HepG2 (cell line): ENCODE measurements around the gene HLCS. TPM values are rescaled to one million over a fixed set of nuclear protein-coding genes. Genes with fewer than 3 reads are reported as not detected.

Experiments
- ATAC-seq: fragments of 200-7000 bp; cut with Tn5 transposase; 3 replicates; pipeline ENCODE4 v1.9.1; 2020; ENCODE audit warnings: mild to moderate bottlenecking, moderate library complexity
- BruUV-seq: library from RNA; stranded (reverse); fragments of 400-500 nt; replicated peaks from 2 replicates; lab custom pipeline; 2021; lab: Mats Ljungman, UMichigan
- CTCF ChIA-PET: fragments of 300-600 bp; formaldehyde crosslinking; extraction: SDS; loops from one replicate; lab custom pipeline; 2021; ENCODE audit warnings: low total read pairs, inconsistent platforms, low intra/inter-chr PET ratio; lab: Yijun Ruan, JAX
- POLR2A ChIA-PET: fragments of 350-600 bp; sonication (Branson Sonifier 250); formaldehyde crosslinking; loops from one replicate; lab custom pipeline; 2020; ENCODE audit warnings: antibody characterized with exemption, inconsistent platforms; lab: Yijun Ruan, JAX
- DNase-seq: peaks from one replicate; pipeline ENCODE4 v3.0.0-alpha.2; 2015; ENCODE audit warnings: low spot score
- FAIRE-seq: peaks from 3 replicates; lab custom pipeline; 2011; peaks lifted over from hg19 to GRCh38; lab: Jason Lieb, UNC
- H2AFZ ChIP-seq: one replicate; pipeline ENCODE4 v1.6.1; 2011; ENCODE audit warnings: low read length, inconsistent platforms
- H3K27ac ChIP-seq: fragments of 300-600 bp; 3 replicates; pipeline ENCODE4 v1.8.0; 2011; ENCODE audit warnings: mixed run types, mild to moderate bottlenecking, mixed read lengths, low read length, inconsistent platforms; ENCODE audit not compliant: insufficient read depth; ENCODE audit errors: extremely low read length
- H3K27me3 ChIP-seq, 2 experiments: fragments of 200-600 bp in 1 of 2; 2 replicates in 1 of 2; 3 replicates in 1 of 2; pipeline versions ENCODE4 v1.6.0 to v1.8.0; 2011; ENCODE audit warnings: low read length in 2 of 2, mild to moderate bottlenecking in 2 of 2, moderate library complexity in 2 of 2, inconsistent platforms in 1 of 2; ENCODE audit not compliant: insufficient read depth in 2 of 2, control insufficient read depth in 1 of 2
- H3K36me3 ChIP-seq, 2 experiments: fragments of 200-600 bp in 1 of 2; replicated peaks in 1 of 2; 2 replicates in 1 of 2; 3 replicates in 1 of 2; pipeline versions ENCODE4 v1.5.1 to v1.8.0; 2011; ENCODE audit warnings: low read length in 2 of 2, inconsistent platforms in 1 of 2; ENCODE audit not compliant: insufficient read depth in 2 of 2, control insufficient read depth in 1 of 2
- H3K4me1 ChIP-seq: 2 replicates; pipeline ENCODE4 v1.5.1; 2012; ENCODE audit warnings: low read length, inconsistent platforms; ENCODE audit not compliant: insufficient read depth
- H3K4me2 ChIP-seq: 2 replicates; pipeline ENCODE4 v1.6.0; 2011; ENCODE audit warnings: low read depth, low read length, inconsistent platforms
- H3K4me3 ChIP-seq, 3 experiments: fragments of 200-600 bp in 1 of 3; sonication (generic), shearing (Covaris generic) in 1 of 3; replicated peaks in 1 of 3; 2 replicates each; pipeline ENCODE4 v1.5.1; 2011 to 2016; ENCODE audit warnings: low read length in 3 of 3, inconsistent platforms in 2 of 3, low read depth in 2 of 3, mild to moderate bottlenecking in 2 of 3, control low read depth in 1 of 3, mixed read lengths in 1 of 3; ENCODE audit not compliant: insufficient read depth in 1 of 3
- H3K79me2 ChIP-seq: one replicate; pipeline ENCODE4 v1.6.1; 2011; ENCODE audit warnings: low read length, inconsistent platforms; ENCODE audit not compliant: insufficient read depth
- H3K9ac ChIP-seq: 2 replicates; pipeline ENCODE4 v1.6.0; 2011; ENCODE audit warnings: mild to moderate bottlenecking, low read depth, low read length, inconsistent platforms; ENCODE audit not compliant: insufficient read depth
- H3K9me3 ChIP-seq: 2 replicates; pipeline ENCODE4 v1.5.1; 2012; ENCODE audit warnings: mild to moderate bottlenecking, low read length
- H4K20me1 ChIP-seq: 2 replicates; pipeline ENCODE4 v1.6.0; 2011; ENCODE audit warnings: inconsistent platforms, mild to moderate bottlenecking, low read length, moderate library complexity; ENCODE audit not compliant: insufficient read depth
- ADNP ChIP-seq: sonication (generic); formaldehyde crosslinking; IDR thresholded peaks from 2 replicates; pipeline ENCODE4 v1.4.0; 2020; ENCODE audit warnings: missing genetic modification reagents
- ELF1 ChIP-seq: sonication (generic); formaldehyde crosslinking; IDR thresholded peaks from 2 replicates; pipeline ENCODE4 v1.4.0; 2020; ENCODE audit warnings: missing genetic modification reagents
- FOXA1 ChIP-seq, 2 experiments: fragments of 450-650 bp in 1 of 2; sonication (generic) in 1 of 2; formaldehyde crosslinking in 1 of 2; IDR thresholded peaks; 2 replicates each; pipeline versions ENCODE4 v1.4.0 to v1.6.1; 2016 to 2020; ENCODE audit warnings: missing genetic modification reagents in 1 of 2
- MAX ChIP-seq: IDR thresholded peaks from 2 replicates; pipeline ENCODE4 v1.6.1; 2012; ENCODE audit warnings: inconsistent platforms
- RELA ChIP-seq: sonication (generic); formaldehyde crosslinking; IDR thresholded peaks from 2 replicates; pipeline ENCODE4 v1.4.0; 2020; ENCODE audit warnings: missing genetic modification reagents
- REST ChIP-seq, 2 experiments: IDR thresholded peaks; 2 replicates each; pipeline ENCODE4 v1.6.1; 2011 to 2012; ENCODE audit warnings: low read length in 2 of 2, borderline replicate concordance in 1 of 2, low read depth in 1 of 2, mild to moderate bottlenecking in 1 of 2, moderate library complexity in 1 of 2
- RFX1 ChIP-seq: fragments of 450-650 bp; IDR thresholded peaks from 2 replicates; pipeline ENCODE4 v1.6.1; 2017
- SETDB1 ChIP-seq: sonication (generic); formaldehyde crosslinking; IDR thresholded peaks from 2 replicates; pipeline ENCODE4 v1.5.1; 2020; ENCODE audit warnings: missing genetic modification reagents, mild to moderate bottlenecking, borderline replicate concordance
- SIX4 ChIP-seq: sonication (generic); formaldehyde crosslinking; IDR thresholded peaks from 2 replicates; pipeline ENCODE4 v1.4.0; 2020; ENCODE audit warnings: missing genetic modification reagents
- THAP9 ChIP-seq: sonication (generic); formaldehyde crosslinking; IDR thresholded peaks from 2 replicates; pipeline ENCODE4; 2020; ENCODE audit warnings: missing genetic modification reagents, mild to moderate bottlenecking, borderline replicate concordance
- ZNF335 ChIP-seq: sonication (generic); formaldehyde crosslinking; IDR thresholded peaks from 2 replicates; pipeline ENCODE4 v1.4.0; 2020; ENCODE audit warnings: missing genetic modification reagents
- ZNF569 ChIP-seq: sonication (generic); formaldehyde crosslinking; IDR thresholded peaks from 2 replicates; pipeline ENCODE4 v1.5.0; 2020; ENCODE audit warnings: mild to moderate bottlenecking, missing genetic modification reagents, moderate library complexity, borderline replicate concordance
- ZNF609 ChIP-seq: sonication (generic); formaldehyde crosslinking; IDR thresholded peaks from 2 replicates; pipeline ENCODE4 v1.4.0; 2020; ENCODE audit warnings: mild to moderate bottlenecking, missing genetic modification reagents, borderline replicate concordance
- WGBS: methylation state at CpG from one replicate; pipeline ENCODE4 v1.1.6; 2017; ENCODE audit warnings: low lambda C conversion rate; 5-methylcytosine and 5-hydroxymethylcytosine counted together
- in situ Hi-C: cut with HindIII; loops from 2 replicates; pipeline ENCODE4 v1.10.0; 2017; ENCODE audit warnings: low pct_unique_long_range_greater_than_20kb; ENCODE audit not compliant: extremely low pct_ligation_motif_present
- intact Hi-C: fragments of 100-400 bp; cut with micrococcal nuclease; formaldehyde crosslinking; loops from one replicate; pipeline ENCODE4 v1.10.0; 2022; ENCODE audit not compliant: unreplicated experiment
- polyA plus RNA-seq, 8 experiments: library from polyadenylated mRNA; depleted of rRNA in 3 of 8; stranded (reverse) in 7 of 8; unstranded in 1 of 8; fragments of >200 nt; fragmentation: Illumina TruSeq in 4 of 8; extraction: Trizol in 4 of 8; gene quantifications; 2 replicates each; pipeline versions ENCODE4 v1.2.1 to v1.2.3, GENCODE V29; 2011 to 2016; ENCODE audit warnings: low read depth in 4 of 8, missing spikeins in 1 of 8, mixed read lengths in 1 of 8; ENCODE audit not compliant: insufficient read depth in 1 of 8
- total RNA-seq, 5 experiments: library from RNA; depleted of rRNA; stranded (reverse); fragments of >200 nt; fragmentation: Illumina TruSeq; extraction: Trizol; gene quantifications; 2 replicates each; pipeline ENCODE4 v1.2.3, GENCODE V29; 2016; ENCODE audit warnings: low read depth in 1 of 5

Gene HLCS
- total and polyA plus RNA-seq, 2 of the 13 experiments (the other 11 are each of a cell fraction or from before 2014, with no cell fraction given): 7.9 to 12.3 TPM

GRCh38 chr21:36945496-36946138 is 20.9 kb downstream of the HLCS start:
- Histone ChIP-seq H4K20me1 (no peaks in the 10 kb centered on the region), H3K4me1 (no peaks in the 10 kb centered on the region), H2AFZ (no peak overlapping the region), H3K9ac (no peak overlapping the region), H3K79me2 (no peaks in the 10 kb centered on the region), H3K9me3 (no peaks in the 10 kb centered on the region), H3K4me2 (no peak overlapping the region), H3K27ac (no peak overlapping the region), H3K36me3 (peaks cover 6 to 9% of the 10 kb centered on the region in 2 experiments; a peak in 3 of 5 replicates), H3K27me3 (no peaks in the 10 kb centered on the region), H3K4me3 (no peak overlapping the region)
- FAIRE-seq (no peak), ATAC-seq (no peak), DNase-seq (no peak)
- 93% methylated on average over 6 of the region's 6 CpGs for whole genome bisulfite sequencing
- BruUV-seq: no TSS peak
- in situ Hi-C loops: no loop called here
- intact Hi-C loops: no loop called here
- CTCF ChIA-PET: no interaction called here
- POLR2A ChIA-PET: no interaction called here
- TF ChIP-seq SIX4 (CRISPR knock-in tag) (no peak), RFX1 (no peak), RELA (CRISPR knock-in tag) (no peak), FOXA1 (IDR thresholded peaks at IDR 0.05) (no peak), FOXA1 (CRISPR knock-in tag; IDR thresholded peaks at IDR 0.05) (no peak), ZNF569 (CRISPR knock-in tag) (no peak), ELF1 (no peak), THAP9 (no peak), ZNF609 (CRISPR knock-in tag) (no peak), ADNP (CRISPR knock-in tag) (no peak), MAX (no peak), ZNF335 (CRISPR knock-in tag) (no peak), SETDB1 (CRISPR knock-in tag) (no peak), REST (IDR thresholded peaks at IDR 0.05; ENCODE audit: borderline replicate concordance in 1 of 2, low read depth in 1 of 2, low read length in 2 of 2) (no peak)
